ENCODE measurements around the gene RAD51B.

RAD51B gene

GRCh38 chr14:68610251-68610793, 790.7 kb downstream of the RAD51B start:
- no peak overlapping the region for H3K9ac ChIP-seq (ENCODE audit: low read depth in 1 of 2, low read length in 2 of 2)
- H3K27me3 ChIP-seq (ENCODE audit: control insufficient read depth in 1 of 2, insufficient read depth in 2 of 2, low read length in 2 of 2), result no peaks in the 10 kb centered on the region
- peaks cover 35 to 38% of the 10 kb centered on the region in 2 donors for H3K4me1 ChIP-seq (ENCODE audit: control insufficient read depth in 1 of 2, insufficient read depth in 2 of 2, low read length in 2 of 2)
- H3K4me3 ChIP-seq (ENCODE audit: low read depth in 1 of 2, low read length in 2 of 2), result no peak overlapping the region
- no peak overlapping the region for H3K27ac ChIP-seq (ENCODE audit: low read depth, low read length)
- no peaks in the 10 kb centered on the region for H3K36me3 ChIP-seq (ENCODE audit: control insufficient read depth in 1 of 2, insufficient read depth in 2 of 2, low read length in 2 of 2)
- H3K9me3 ChIP-seq (ENCODE audit: control insufficient read depth in 1 of 2, low read length in 2 of 2), result peaks cover 2 to 13% of the 10 kb centered on the region in 2 donors

GRCh38 chr14:68611599-68611998, 792.0 kb downstream of the RAD51B start:
- Histone ChIP-seq H3K4me1 (ENCODE audit: control insufficient read depth in 1 of 2, insufficient read depth in 2 of 2, low read length in 2 of 2) (peaks cover 35 to 38% of the 10 kb centered on the region in 2 donors), H3K9me3 (ENCODE audit: control insufficient read depth in 1 of 2, low read length in 2 of 2) (peaks cover 7 to 19% of the 10 kb centered on the region in 2 donors)

GRCh38 chr14:68612049-68612448, 792.5 kb downstream of the RAD51B start:
- H3K4me3 ChIP-seq (ENCODE audit: low read depth in 1 of 2, low read length in 2 of 2), result no peak overlapping the region
- H3K4me1 ChIP-seq (ENCODE audit: control insufficient read depth in 1 of 2, insufficient read depth in 2 of 2, low read length in 2 of 2), result peaks cover 31 to 38% of the 10 kb centered on the region in 2 donors
- H3K27me3 ChIP-seq (ENCODE audit: control insufficient read depth in 1 of 2, insufficient read depth in 2 of 2, low read length in 2 of 2), result no peaks in the 10 kb centered on the region
- H3K36me3 ChIP-seq (ENCODE audit: control insufficient read depth in 1 of 2, insufficient read depth in 2 of 2, low read length in 2 of 2), result no peaks in the 10 kb centered on the region
- H3K9ac ChIP-seq (ENCODE audit: low read depth in 1 of 2, low read length in 2 of 2), result no peak overlapping the region
- H3K9me3 ChIP-seq (ENCODE audit: control insufficient read depth in 1 of 2, low read length in 2 of 2), result peaks cover 10 to 24% of the 10 kb centered on the region in 2 donors
- H3K27ac ChIP-seq (ENCODE audit: low read depth, low read length), result peak overlapping the region; percentile 45

More at GRCh38 chr14:68611599-68611998, 792.0 kb downstream of the RAD51B start:
- H3K9ac ChIP-seq (ENCODE audit: low read depth in 1 of 2, low read length in 2 of 2), result no peak overlapping the region
- H3K4me3 ChIP-seq (ENCODE audit: low read depth in 1 of 2, low read length in 2 of 2), result no peak overlapping the region
- no peaks in the 10 kb centered on the region for H3K36me3 ChIP-seq (ENCODE audit: control insufficient read depth in 1 of 2, insufficient read depth in 2 of 2, low read length in 2 of 2)
- H3K27ac ChIP-seq (ENCODE audit: low read depth, low read length), result peak overlapping the region; percentile 45
- no peaks in the 10 kb centered on the region for H3K27me3 ChIP-seq (ENCODE audit: control insufficient read depth in 1 of 2, insufficient read depth in 2 of 2, low read length in 2 of 2)

- Histone ChIP-seq H3K27ac (ENCODE audit: low read depth, low read length) (no peak overlapping the region), H3K9ac (ENCODE audit: low read depth in 1 of 2, low read length in 2 of 2) (no peak overlapping the region), H3K9me3 (ENCODE audit: control insufficient read depth in 1 of 2, low read length in 2 of 2) (peaks cover 10 to 39% of the 10 kb centered on the region in 2 donors), H3K4me1 (ENCODE audit: control insufficient read depth in 1 of 2, insufficient read depth in 2 of 2, low read length in 2 of 2) (peaks cover 14 to 15% of the 10 kb centered on the region in 2 donors), H3K36me3 (ENCODE audit: control insufficient read depth in 1 of 2, insufficient read depth in 2 of 2, low read length in 2 of 2) (no peaks in the 10 kb centered on the region), H3K27me3 (ENCODE audit: control insufficient read depth in 1 of 2, insufficient read depth in 2 of 2, low read length in 2 of 2) (no peaks in the 10 kb centered on the region), H3K4me3 (ENCODE audit: low read depth in 1 of 2, low read length in 2 of 2) (no peak overlapping the region)
These were observed 796.8 kb downstream of the RAD51B start for GRCh38 chr14:68616221-68616902.

GRCh38 chr14:68619790-68620574, 800.4 kb downstream of the RAD51B start:
- Histone ChIP-seq H3K36me3 (ENCODE audit: control insufficient read depth in 1 of 2, insufficient read depth in 2 of 2, low read length in 2 of 2) (no peaks in the 10 kb centered on the region), H3K9ac (ENCODE audit: low read depth in 1 of 2, low read length in 2 of 2) (no peak overlapping the region), H3K27me3 (ENCODE audit: control insufficient read depth in 1 of 2, insufficient read depth in 2 of 2, low read length in 2 of 2) (no peaks in the 10 kb centered on the region), H3K4me1 (ENCODE audit: control insufficient read depth in 1 of 2, insufficient read depth in 2 of 2, low read length in 2 of 2) (no peaks in the 10 kb centered on the region), H3K4me3 (ENCODE audit: low read depth in 1 of 2, low read length in 2 of 2) (no peak overlapping the region), H3K9me3 (ENCODE audit: control insufficient read depth in 1 of 2, low read length in 2 of 2) (peaks cover 8 to 26% of the 10 kb centered on the region in 2 donors), H3K27ac (ENCODE audit: low read depth, low read length) (no peak overlapping the region)

GRCh38 chr14:68621400-68622365, 802.1 kb downstream of the RAD51B start:
- Histone ChIP-seq H3K27ac (ENCODE audit: low read depth, low read length) (peak overlapping the region; percentile 6), H3K9ac (ENCODE audit: low read depth in 1 of 2, low read length in 2 of 2) (no peak overlapping the region), H3K36me3 (ENCODE audit: control insufficient read depth in 1 of 2, insufficient read depth in 2 of 2, low read length in 2 of 2) (no peaks in the 10 kb centered on the region), H3K4me1 (ENCODE audit: control insufficient read depth in 1 of 2, insufficient read depth in 2 of 2, low read length in 2 of 2) (no peaks in the 10 kb centered on the region), H3K4me3 (ENCODE audit: low read depth in 1 of 2, low read length in 2 of 2) (no peak overlapping the region), H3K27me3 (ENCODE audit: control insufficient read depth in 1 of 2, insufficient read depth in 2 of 2, low read length in 2 of 2) (no peaks in the 10 kb centered on the region), H3K9me3 (ENCODE audit: control insufficient read depth in 1 of 2, low read length in 2 of 2) (peaks cover 3 to 19% of the 10 kb centered on the region in 2 donors)

GRCh38 chr14:68622856-68623255, 803.3 kb downstream of the RAD51B start:
- H3K27ac ChIP-seq (ENCODE audit: low read depth, low read length), result no peak overlapping the region
- H3K9ac ChIP-seq (ENCODE audit: low read depth in 1 of 2, low read length in 2 of 2), result no peak overlapping the region
- no peaks in the 10 kb centered on the region for H3K36me3 ChIP-seq (ENCODE audit: control insufficient read depth in 1 of 2, insufficient read depth in 2 of 2, low read length in 2 of 2)
- no peak overlapping the region for H3K4me3 ChIP-seq (ENCODE audit: low read depth in 1 of 2, low read length in 2 of 2)
- no peaks in the 10 kb centered on the region for H3K27me3 ChIP-seq (ENCODE audit: control insufficient read depth in 1 of 2, insufficient read depth in 2 of 2, low read length in 2 of 2)
- H3K9me3 ChIP-seq (ENCODE audit: control insufficient read depth in 1 of 2, low read length in 2 of 2), result peaks cover 0 to 7% of the 10 kb centered on the region in 2 donors
- peaks cover under 1 to 7% of the 10 kb centered on the region in 2 donors for H3K4me1 ChIP-seq (ENCODE audit: control insufficient read depth in 1 of 2, insufficient read depth in 2 of 2, low read length in 2 of 2)

GRCh38 chr14:68623307-68623706, 803.7 kb downstream of the RAD51B start:
- Histone ChIP-seq H3K4me1 (ENCODE audit: control insufficient read depth in 1 of 2, insufficient read depth in 2 of 2, low read length in 2 of 2) (peaks cover 3 to 9% of the 10 kb centered on the region in 2 donors), H3K36me3 (ENCODE audit: control insufficient read depth in 1 of 2, insufficient read depth in 2 of 2, low read length in 2 of 2) (no peaks in the 10 kb centered on the region), H3K27me3 (ENCODE audit: control insufficient read depth in 1 of 2, insufficient read depth in 2 of 2, low read length in 2 of 2) (no peaks in the 10 kb centered on the region), H3K9me3 (ENCODE audit: control insufficient read depth in 1 of 2, low read length in 2 of 2) (peaks cover 0 to 3% of the 10 kb centered on the region in 2 donors), H3K9ac (ENCODE audit: low read depth in 1 of 2, low read length in 2 of 2) (no peak overlapping the region), H3K27ac (ENCODE audit: low read depth, low read length) (no peak overlapping the region), H3K4me3 (ENCODE audit: low read depth in 1 of 2, low read length in 2 of 2) (no peak overlapping the region)

- Histone ChIP-seq H3K4me1 (ENCODE audit: control insufficient read depth in 1 of 2, insufficient read depth in 2 of 2, low read length in 2 of 2) (peaks cover 4 to 10% of the 10 kb centered on the region in 2 donors), H3K9ac (ENCODE audit: low read depth in 1 of 2, low read length in 2 of 2) (no peak overlapping the region), H3K36me3 (ENCODE audit: control insufficient read depth in 1 of 2, insufficient read depth in 2 of 2, low read length in 2 of 2) (no peaks in the 10 kb centered on the region), H3K9me3 (ENCODE audit: control insufficient read depth in 1 of 2, low read length in 2 of 2) (no peaks in the 10 kb centered on the region), H3K27me3 (ENCODE audit: control insufficient read depth in 1 of 2, insufficient read depth in 2 of 2, low read length in 2 of 2) (no peaks in the 10 kb centered on the region), H3K4me3 (ENCODE audit: low read depth in 1 of 2, low read length in 2 of 2) (no peak overlapping the region), H3K27ac (ENCODE audit: low read depth, low read length) (no peak overlapping the region)
These were observed 804.2 kb downstream of the RAD51B start for GRCh38 chr14:68623826-68624225.
